Measurements from ENCODE around the gene EFCAB11.

EFCAB11 gene

GRCh38 chr14:89862856-89863255, 91.7 kb downstream of the EFCAB11 start:
- Histone ChIP-seq H3K27me3 (ENCODE audit: low read depth, low read length) (no peaks in the 10 kb centered on the region), H3K9me3 (ENCODE audit: control insufficient read depth in 1 of 2, low read length in 2 of 2) (peaks cover 0 to 5% of the 10 kb centered on the region in 2 donors), H3K36me3 (ENCODE audit: control insufficient read depth in 1 of 2, insufficient read depth in 2 of 2, low read length in 2 of 2) (no peaks in the 10 kb centered on the region), H3K4me1 (ENCODE audit: control insufficient read depth in 1 of 2, insufficient read depth in 2 of 2, low read length in 2 of 2) (no peaks in the 10 kb centered on the region), H3K27ac (ENCODE audit: low read length) (no peak overlapping the region), H3K4me3 (ENCODE audit: low read depth in 1 of 2, low read length in 2 of 2) (no peak overlapping the region)

- Histone ChIP-seq H3K4me3 (ENCODE audit: low read depth in 1 of 2, low read length in 2 of 2) (no peak overlapping the region), H3K4me1 (ENCODE audit: control insufficient read depth in 1 of 2, insufficient read depth in 2 of 2, low read length in 2 of 2) (no peaks in the 10 kb centered on the region), H3K9me3 (ENCODE audit: control insufficient read depth in 1 of 2, low read length in 2 of 2) (peaks cover 0 to 2% of the 10 kb centered on the region in 2 donors), H3K27me3 (ENCODE audit: low read depth, low read length) (no peaks in the 10 kb centered on the region), H3K27ac (ENCODE audit: low read length) (no peak overlapping the region), H3K36me3 (ENCODE audit: control insufficient read depth in 1 of 2, insufficient read depth in 2 of 2, low read length in 2 of 2) (no peaks in the 10 kb centered on the region)
Measured at GRCh38 chr14:89861630-89862029, 92.9 kb downstream of the EFCAB11 start.

- H3K4me3 ChIP-seq (ENCODE audit: low read depth in 1 of 2, low read length in 2 of 2), result no peak overlapping the region
- no peak overlapping the region for H3K27ac ChIP-seq (ENCODE audit: low read length)
- peaks cover 0 to 2% of the 10 kb centered on the region in 2 donors for H3K9me3 ChIP-seq (ENCODE audit: control insufficient read depth in 1 of 2, low read length in 2 of 2)
- H3K27me3 ChIP-seq (ENCODE audit: low read depth, low read length), result no peaks in the 10 kb centered on the region
- no peaks in the 10 kb centered on the region for H3K4me1 ChIP-seq (ENCODE audit: control insufficient read depth in 1 of 2, insufficient read depth in 2 of 2, low read length in 2 of 2)
- no peaks in the 10 kb centered on the region for H3K36me3 ChIP-seq (ENCODE audit: control insufficient read depth in 1 of 2, insufficient read depth in 2 of 2, low read length in 2 of 2)
Measured at GRCh38 chr14:89858089-89858488, 96.4 kb downstream of the EFCAB11 start.

GRCh38 chr14:89856871-89857345, 97.6 kb downstream of the EFCAB11 start:
- no peak overlapping the region for H3K4me3 ChIP-seq (ENCODE audit: low read depth in 1 of 2, low read length in 2 of 2)
- no peaks in the 10 kb centered on the region for H3K36me3 ChIP-seq (ENCODE audit: control insufficient read depth in 1 of 2, insufficient read depth in 2 of 2, low read length in 2 of 2)
- H3K4me1 ChIP-seq (ENCODE audit: control insufficient read depth in 1 of 2, insufficient read depth in 2 of 2, low read length in 2 of 2), result no peaks in the 10 kb centered on the region
- H3K9me3 ChIP-seq (ENCODE audit: control insufficient read depth in 1 of 2, low read length in 2 of 2), result peaks cover 0 to 2% of the 10 kb centered on the region in 2 donors
- no peak overlapping the region for H3K27ac ChIP-seq (ENCODE audit: low read length)
- no peaks in the 10 kb centered on the region for H3K27me3 ChIP-seq (ENCODE audit: low read depth, low read length)

GRCh38 chr14:89855961-89856656, 98.4 kb downstream of the EFCAB11 start:
- Histone ChIP-seq H3K4me3 (ENCODE audit: low read depth in 1 of 2, low read length in 2 of 2) (no peak overlapping the region), H3K27me3 (ENCODE audit: low read depth, low read length) (no peaks in the 10 kb centered on the region), H3K9me3 (ENCODE audit: control insufficient read depth in 1 of 2, low read length in 2 of 2) (no peaks in the 10 kb centered on the region), H3K36me3 (ENCODE audit: control insufficient read depth in 1 of 2, insufficient read depth in 2 of 2, low read length in 2 of 2) (no peaks in the 10 kb centered on the region), H3K27ac (ENCODE audit: low read length) (no peak overlapping the region), H3K4me1 (ENCODE audit: control insufficient read depth in 1 of 2, insufficient read depth in 2 of 2, low read length in 2 of 2) (no peaks in the 10 kb centered on the region)

- Histone ChIP-seq H3K27me3 (ENCODE audit: low read depth, low read length) (no peaks in the 10 kb centered on the region), H3K4me3 (ENCODE audit: low read depth in 1 of 2, low read length in 2 of 2) (no peak overlapping the region), H3K4me1 (ENCODE audit: control insufficient read depth in 1 of 2, insufficient read depth in 2 of 2, low read length in 2 of 2) (no peaks in the 10 kb centered on the region), H3K9me3 (ENCODE audit: control insufficient read depth in 1 of 2, low read length in 2 of 2) (no peaks in the 10 kb centered on the region), H3K27ac (ENCODE audit: low read length) (no peak overlapping the region), H3K36me3 (ENCODE audit: control insufficient read depth in 1 of 2, insufficient read depth in 2 of 2, low read length in 2 of 2) (no peaks in the 10 kb centered on the region)
Measured at GRCh38 chr14:89853936-89854693, 100.4 kb downstream of the EFCAB11 start.

GRCh38 chr14:89851106-89851505, 103.4 kb downstream of the EFCAB11 start:
- no peaks in the 10 kb centered on the region for H3K27me3 ChIP-seq (ENCODE audit: low read depth, low read length)
- no peaks in the 10 kb centered on the region for H3K4me1 ChIP-seq (ENCODE audit: control insufficient read depth in 1 of 2, insufficient read depth in 2 of 2, low read length in 2 of 2)
- no peaks in the 10 kb centered on the region for H3K9me3 ChIP-seq (ENCODE audit: control insufficient read depth in 1 of 2, low read length in 2 of 2)
- H3K36me3 ChIP-seq (ENCODE audit: control insufficient read depth in 1 of 2, insufficient read depth in 2 of 2, low read length in 2 of 2), result no peaks in the 10 kb centered on the region
- no peak overlapping the region for H3K4me3 ChIP-seq (ENCODE audit: low read depth in 1 of 2, low read length in 2 of 2)
- H3K27ac ChIP-seq (ENCODE audit: low read length), result no peak overlapping the region

GRCh38 chr14:89849931-89850330, 104.6 kb downstream of the EFCAB11 start:
- H3K36me3 ChIP-seq (ENCODE audit: control insufficient read depth in 1 of 2, insufficient read depth in 2 of 2, low read length in 2 of 2), result no peaks in the 10 kb centered on the region

GRCh38 chr14:89848165-89848564, 106.4 kb downstream of the EFCAB11 start:
- Histone ChIP-seq H3K4me1 (ENCODE audit: control insufficient read depth in 1 of 2, insufficient read depth in 2 of 2, low read length in 2 of 2) (no peaks in the 10 kb centered on the region), H3K4me3 (ENCODE audit: low read depth in 1 of 2, low read length in 2 of 2) (no peak overlapping the region), H3K36me3 (ENCODE audit: control insufficient read depth in 1 of 2, insufficient read depth in 2 of 2, low read length in 2 of 2) (no peaks in the 10 kb centered on the region), H3K27me3 (ENCODE audit: low read depth, low read length) (no peaks in the 10 kb centered on the region), H3K27ac (ENCODE audit: low read length) (no peak overlapping the region), H3K9me3 (ENCODE audit: control insufficient read depth in 1 of 2, low read length in 2 of 2) (no peaks in the 10 kb centered on the region)

More at GRCh38 chr14:89849931-89850330, 104.6 kb downstream of the EFCAB11 start:
- no peak overlapping the region for H3K27ac ChIP-seq (ENCODE audit: low read length)
- H3K4me1 ChIP-seq (ENCODE audit: control insufficient read depth in 1 of 2, insufficient read depth in 2 of 2, low read length in 2 of 2), result no peaks in the 10 kb centered on the region
- no peaks in the 10 kb centered on the region for H3K9me3 ChIP-seq (ENCODE audit: control insufficient read depth in 1 of 2, low read length in 2 of 2)
- H3K27me3 ChIP-seq (ENCODE audit: low read depth, low read length), result no peaks in the 10 kb centered on the region
- H3K4me3 ChIP-seq (ENCODE audit: low read depth in 1 of 2, low read length in 2 of 2), result no peak overlapping the region

- no peak overlapping the region for H3K4me3 ChIP-seq (ENCODE audit: low read depth in 1 of 2, low read length in 2 of 2)
- no peaks in the 10 kb centered on the region for H3K4me1 ChIP-seq (ENCODE audit: control insufficient read depth in 1 of 2, insufficient read depth in 2 of 2, low read length in 2 of 2)
- no peaks in the 10 kb centered on the region for H3K36me3 ChIP-seq (ENCODE audit: control insufficient read depth in 1 of 2, insufficient read depth in 2 of 2, low read length in 2 of 2)
- H3K27ac ChIP-seq (ENCODE audit: low read length), result no peak overlapping the region
- no peaks in the 10 kb centered on the region for H3K9me3 ChIP-seq (ENCODE audit: control insufficient read depth in 1 of 2, low read length in 2 of 2)
- no peaks in the 10 kb centered on the region for H3K27me3 ChIP-seq (ENCODE audit: low read depth, low read length)
Measured at GRCh38 chr14:89845346-89845745, 109.2 kb downstream of the EFCAB11 start.

- Histone ChIP-seq H3K4me1 (ENCODE audit: control insufficient read depth in 1 of 2, insufficient read depth in 2 of 2, low read length in 2 of 2) (no peaks in the 10 kb centered on the region), H3K27ac (ENCODE audit: low read length) (no peak overlapping the region), H3K4me3 (ENCODE audit: low read depth in 1 of 2, low read length in 2 of 2) (no peak overlapping the region), H3K27me3 (ENCODE audit: low read depth, low read length) (no peaks in the 10 kb centered on the region), H3K9me3 (ENCODE audit: control insufficient read depth in 1 of 2, low read length in 2 of 2) (no peaks in the 10 kb centered on the region), H3K36me3 (ENCODE audit: control insufficient read depth in 1 of 2, insufficient read depth in 2 of 2, low read length in 2 of 2) (no peaks in the 10 kb centered on the region)
Measured at GRCh38 chr14:89844508-89844907, 110.0 kb downstream of the EFCAB11 start.
